HCT116 (cell line): ENCODE measurements around the gene SRGAP2C. TPM values are rescaled to one million over a fixed set of nuclear protein-coding genes. Genes with fewer than 3 reads are reported as not detected.
"Not testable (repeated sequence)": the region's sequence is repeated elsewhere in the genome, so short reads cannot be mapped to it uniquely, and the experiment has no call there.

ENCODE experiments used
- ATAC-seq: fragments of 200-7000 bp; cut with Tn5 transposase; 2 replicates; pipeline ENCODE4 v1.9.1; 2020; ENCODE audit warnings: mild to moderate bottlenecking, moderate library complexity
- BruUV-seq: library from RNA; stranded (reverse); fragments of 400-500 nt; replicated peaks from 2 replicates; lab custom pipeline; 2021; lab: Mats Ljungman, UMichigan
- CTCF ChIA-PET: fragments of 300-600 bp; sonication (Branson Sonifier 250); formaldehyde crosslinking; loops from one replicate; lab custom pipeline; 2021; ENCODE audit warnings: antibody characterized with exemption; lab: Charles Lee
- POLR2A ChIA-PET: fragments of 300-600, 350-600 bp; sonication (Branson Sonifier 250); formaldehyde crosslinking; loops from one replicate; lab custom pipeline; 2021; ENCODE audit warnings: antibody characterized with exemption; lab: Charles Lee
- RAD21 ChIA-PET, 2 experiments: fragments of 300-600 bp; sonication (Branson Sonifier 250); formaldehyde crosslinking; loops; one replicate each; lab custom pipeline; 2023; ENCODE audit warnings: low total read pairs in 2 of 2; ENCODE audit not compliant: uncharacterized antibody in 2 of 2, unreplicated experiment in 2 of 2, low non-redundant PET in 1 of 2; lab: Charles Lee
- DNase-seq: peaks from one replicate; pipeline ENCODE4 v3.0.0-alpha.2; 2010; ENCODE audit warnings: low read depth, low spot score
- H2AFZ ChIP-seq: fragments of 200-600 bp; shearing (Covaris generic), sonication (generic); 2 replicates; pipeline ENCODE4 v1.6.1; 2017; ENCODE audit warnings: low read depth, mixed run types, mixed read lengths, antibody characterized with exemption, low read length; ENCODE audit not compliant: poor library complexity, severe bottlenecking
- H3K27ac ChIP-seq: 2 replicates; pipeline ENCODE4 v1.5.1; 2012; ENCODE audit warnings: low read depth, low read length
- H3K27me3 ChIP-seq: fragments of 200-600 bp; sonication (generic); 2 replicates; pipeline ENCODE4 v1.6.1; 2016; ENCODE audit warnings: mixed run types, low read length, mixed read lengths; ENCODE audit not compliant: insufficient read depth
- H3K36me3 ChIP-seq, 2 experiments: fragments of 200-500 bp in 1 of 2; fragments of 200-600 bp in 1 of 2; sonication (Bioruptor generic) in 1 of 2; sonication (generic) in 1 of 2; 2 replicates each; pipeline versions ENCODE4 v1.5.1 to v1.6.1; 2014 to 2016; ENCODE audit warnings: low read length in 2 of 2, inconsistent platforms in 1 of 2, mixed read lengths in 1 of 2, mixed run types in 1 of 2; ENCODE audit not compliant: insufficient read depth in 2 of 2, control insufficient read depth in 1 of 2
- H3K4me1 ChIP-seq, 2 experiments: fragments of 200-600 bp in 1 of 2; sonication (generic) in 1 of 2; 2 replicates each; pipeline versions ENCODE4 v1.5.1 to v1.6.1; 2012 to 2017; ENCODE audit warnings: low read length in 2 of 2, inconsistent platforms in 1 of 2, mild to moderate bottlenecking in 1 of 2, mixed read lengths in 1 of 2, mixed run types in 1 of 2, moderate library complexity in 1 of 2; ENCODE audit not compliant: insufficient read depth in 2 of 2, control insufficient read depth in 1 of 2
- H3K4me2 ChIP-seq: fragments of 200-600 bp; sonication (generic); 2 replicates; pipeline ENCODE4 v1.6.1; 2017; ENCODE audit warnings: mixed run types, low read length, mixed read lengths
- H3K4me3 ChIP-seq, 2 experiments: fragments of 200-600 bp in 1 of 2; sonication (generic) in 1 of 2; replicated peaks in 1 of 2; 2 replicates each; pipeline ENCODE4 v1.5.1; 2011 to 2016; ENCODE audit warnings: low read length in 2 of 2, control low read depth in 1 of 2, low read depth in 1 of 2, mild to moderate bottlenecking in 1 of 2, mixed read lengths in 1 of 2, mixed run types in 1 of 2
- H3K79me2 ChIP-seq: fragments of 200-600 bp; sonication (generic); 2 replicates; pipeline ENCODE4 v1.6.1; 2017; ENCODE audit warnings: mild to moderate bottlenecking, mixed run types, low read length, moderate library complexity, mixed read lengths; ENCODE audit not compliant: insufficient read depth
- H3K9ac ChIP-seq: fragments of 200-600 bp; sonication (generic); 2 replicates; pipeline ENCODE4 v1.6.1; 2016; ENCODE audit warnings: low read length, mixed read lengths
- H3K9me2 ChIP-seq: fragments of 200-600 bp; sonication (generic), shearing (Covaris generic); 2 replicates; pipeline ENCODE4 v1.6.1; 2017; ENCODE audit warnings: mixed run types, mild to moderate bottlenecking, moderate library complexity; ENCODE audit not compliant: insufficient read depth
- H3K9me3 ChIP-seq, 2 experiments: fragments of 200-500 bp in 1 of 2; fragments of 200-600 bp in 1 of 2; sonication (Bioruptor generic) in 1 of 2; sonication (generic) in 1 of 2; 2 replicates each; pipeline ENCODE4 v1.6.1; 2014 to 2017; ENCODE audit warnings: low read length in 2 of 2, mixed read lengths in 2 of 2, inconsistent platforms in 1 of 2, low read depth in 1 of 2, mild to moderate bottlenecking in 1 of 2, mixed run types in 1 of 2, moderate library complexity in 1 of 2; ENCODE audit not compliant: control insufficient read depth in 1 of 2, insufficient read depth in 1 of 2
- H4K20me1 ChIP-seq: fragments of 200-600 bp; sonication (generic), shearing (Covaris generic); 2 replicates; pipeline ENCODE4 v1.6.1; 2017; ENCODE audit warnings: mixed run types, mild to moderate bottlenecking, moderate library complexity; ENCODE audit not compliant: insufficient read depth
- intact Hi-C: fragments of 100-400 bp; cut with micrococcal nuclease; formaldehyde crosslinking; loops from 2 replicates; pipeline ENCODE4 v1.10.0; 2022
- total RNA-seq: library from RNA; stranded (reverse); gene quantifications from one replicate; pipeline ENCODE4 v1.2.1, GENCODE V29; 2021; ENCODE audit not compliant: unreplicated experiment

The SRGAP2C gene
- total RNA-seq, 1 experiment from 2014 or later: 21.3 TPM

GRCh38 chr1:121321660-121322059, 136.9 kb downstream of the SRGAP2C start:
- H2AFZ ChIP-seq, POLR2A ChIA-PET, DNase-seq, BruUV-seq, ATAC-seq, H3K9me2 ChIP-seq, H3K36me3 ChIP-seq, H3K79me2 ChIP-seq, H3K27ac ChIP-seq, H3K9me3 ChIP-seq, RAD21 ChIA-PET, H3K9ac ChIP-seq, H3K4me3 ChIP-seq, H4K20me1 ChIP-seq, intact Hi-C loops, H3K4me1 ChIP-seq, H3K4me2 ChIP-seq, H3K27me3 ChIP-seq, CTCF ChIA-PET: not testable (repeated sequence)

- H3K9ac ChIP-seq, ATAC-seq, H3K36me3 ChIP-seq, CTCF ChIA-PET, BruUV-seq, H3K4me1 ChIP-seq, RAD21 ChIA-PET, H3K4me3 ChIP-seq, H3K27ac ChIP-seq, H2AFZ ChIP-seq, DNase-seq, H3K27me3 ChIP-seq, H3K4me2 ChIP-seq, H3K79me2 ChIP-seq, H4K20me1 ChIP-seq, intact Hi-C loops, H3K9me3 ChIP-seq, POLR2A ChIA-PET, H3K9me2 ChIP-seq: not testable (repeated sequence)
Measured at GRCh38 chr1:121324726-121325125, 140.0 kb downstream of the SRGAP2C start.

GRCh38 chr1:121332141-121332540, 147.4 kb downstream of the SRGAP2C start:
- RAD21 ChIA-PET, H3K9me3 ChIP-seq, POLR2A ChIA-PET, H3K9me2 ChIP-seq, DNase-seq, H3K4me3 ChIP-seq, intact Hi-C loops, BruUV-seq, H3K27me3 ChIP-seq, H3K27ac ChIP-seq, CTCF ChIA-PET, H3K4me2 ChIP-seq, H3K9ac ChIP-seq, H4K20me1 ChIP-seq, H3K36me3 ChIP-seq, ATAC-seq, H3K4me1 ChIP-seq, H3K79me2 ChIP-seq, H2AFZ ChIP-seq: not testable (repeated sequence)

GRCh38 chr1:121332599-121333562, 148.1 kb downstream of the SRGAP2C start:
- RAD21 ChIA-PET, DNase-seq, H2AFZ ChIP-seq, H3K36me3 ChIP-seq, H3K4me2 ChIP-seq, H3K79me2 ChIP-seq, H4K20me1 ChIP-seq, H3K9ac ChIP-seq, H3K9me2 ChIP-seq, H3K9me3 ChIP-seq, POLR2A ChIA-PET, CTCF ChIA-PET, BruUV-seq, H3K4me3 ChIP-seq, H3K27me3 ChIP-seq, H3K4me1 ChIP-seq, H3K27ac ChIP-seq, intact Hi-C loops: not testable (repeated sequence)
- ATAC-seq: peak; percentile 60
